ENCODE measurements around the gene GNG14. TPM values are rescaled to one million over a fixed set of nuclear protein-coding genes. Genes with fewer than 3 reads are reported as not detected.
A peak's percentile ranks its signal among the peaks of the same experiment; 100 is the strongest.
"Not testable (repeated sequence)": the region's sequence is repeated elsewhere in the genome, so short reads cannot be mapped to it uniquely, and the experiment has no call there.

The GNG14 gene
- total RNA-seq, 1 donor from 2014 or later: not detected

GRCh38 chr19:12711187-12711586 lies 23.4 kb downstream of the GNG14 start:
- Mint-ChIP-seq H3K36me3 (ENCODE audit: low read depth) (peaks cover 71% of the 10 kb centered on the region), H3K27ac (no peak overlapping the region), H3K4me1 (no peaks in the 10 kb centered on the region), H3K27me3 (no peaks in the 10 kb centered on the region), H3K9me3 (no peaks in the 10 kb centered on the region), H3K4me3 (no peak overlapping the region)
- POLR2A ChIA-PET: interaction anchor here (1.5 kb wide), 1 partner anchor 12 kb away, joined by 5 read pairs; the partner anchor contains the start of gene TNPO2
- CTCF ChIA-PET: no interaction called here
- no peak for ATAC-seq (ENCODE audit: low read depth)
- intact Hi-C loops (cut with micrococcal nuclease): no loop called here
- no peak for TF ChIP-seq CTCF (IDR thresholded peaks at IDR 0.05)
- DNase-seq: no peak

GRCh38 chr19:12712077-12712476 lies 24.3 kb downstream of the GNG14 start:
- H3K9me3 Mint-ChIP-seq; CTCF ChIA-PET; ATAC-seq (ENCODE audit: low read depth); H3K27ac Mint-ChIP-seq; DNase-seq; H3K27me3 Mint-ChIP-seq; intact Hi-C loops (cut with micrococcal nuclease); H3K4me3 Mint-ChIP-seq; H3K4me1 Mint-ChIP-seq: not testable (repeated sequence)
- POLR2A ChIA-PET: interaction anchor here (0.7 kb wide), 1 partner anchor 216 kb away, joined by 6 read pairs; no protein-coding TSS in a partner anchor
- H3K36me3 Mint-ChIP-seq (ENCODE audit: low read depth): peaks cover 68% of the 10 kb centered on the region

- H3K9me3 Mint-ChIP-seq; DNase-seq; CTCF ChIA-PET; H3K27me3 Mint-ChIP-seq; H3K4me1 Mint-ChIP-seq; ATAC-seq (ENCODE audit: low read depth); H3K4me3 Mint-ChIP-seq; intact Hi-C loops (cut with micrococcal nuclease); H3K27ac Mint-ChIP-seq: not testable (repeated sequence)
- POLR2A ChIA-PET: interaction anchor here (0.7 kb wide), 1 partner anchor 24 kb away, joined by 3 read pairs; the partner anchor contains the start of gene GET3
- peaks cover 66% of the 10 kb centered on the region for H3K36me3 Mint-ChIP-seq (ENCODE audit: low read depth)
Measured at GRCh38 chr19:12713304-12713703, 25.5 kb downstream of the GNG14 start.

GRCh38 chr19:12715102-12715501 lies 27.3 kb downstream of the GNG14 start:
- Mint-ChIP-seq H3K9me3 (no peaks in the 10 kb centered on the region), H3K4me1 (peaks cover 12% of the 10 kb centered on the region), H3K36me3 (ENCODE audit: low read depth) (peaks cover 65% of the 10 kb centered on the region), H3K4me3 (no peak overlapping the region), H3K27ac (no peak overlapping the region), H3K27me3 (no peaks in the 10 kb centered on the region)
- CTCF ChIA-PET: interaction anchor here (3.3 kb wide), 1 partner anchor 42 kb away, joined by 14 read pairs; no protein-coding TSS in a partner anchor
- DNase-seq: no peak
- intact Hi-C loops (cut with micrococcal nuclease): no loop called here
- POLR2A ChIA-PET: interaction anchor here (0.6 kb wide), 1 partner anchor 22 kb away, joined by 3 read pairs; no protein-coding TSS in a partner anchor
- TF ChIP-seq CTCF (IDR thresholded peaks at IDR 0.05): no peak
- ATAC-seq (ENCODE audit: low read depth): no peak

GRCh38 chr19:12715929-12716328 lies 28.1 kb downstream of the GNG14 start:
- no peaks in the 10 kb centered on the region for H3K27me3 Mint-ChIP-seq
- H3K4me1 Mint-ChIP-seq: peaks cover 17% of the 10 kb centered on the region
- ATAC-seq (ENCODE audit: low read depth) (no peak), DNase-seq (no peak)
- intact Hi-C loops (cut with micrococcal nuclease): loop anchor here (2.0 kb wide), 1 partner anchor 131 kb away; no protein-coding TSS in a partner anchor
- POLR2A ChIA-PET: no interaction called here
- H3K27ac Mint-ChIP-seq: no peak overlapping the region
- no peak overlapping the region for H3K4me3 Mint-ChIP-seq
- H3K9me3 Mint-ChIP-seq: no peaks in the 10 kb centered on the region
- TF ChIP-seq CTCF (IDR thresholded peaks at IDR 0.05): no peak
- H3K36me3 Mint-ChIP-seq (ENCODE audit: low read depth): peaks cover 59% of the 10 kb centered on the region
- CTCF ChIA-PET: interaction anchor here (0.7 to 3.3 kb wide), 4 partner anchors 21 to 44 kb away, joined by 4 to 14 read pairs (median 9); no protein-coding TSS in a partner anchor

- ChIA-PET POLR2A (interaction anchor here (7.0 kb wide), 1 partner anchor 15 kb away, joined by 121 read pairs; the partner anchor contains the start of genes GET3 and TRIR), CTCF (no interaction called here)
- no peak for TF ChIP-seq CTCF (IDR thresholded peaks at IDR 0.05)
- Mint-ChIP-seq H3K4me1 (peaks cover 44% of the 10 kb centered on the region), H3K36me3 (ENCODE audit: low read depth) (peaks cover 43% of the 10 kb centered on the region), H3K27me3 (no peaks in the 10 kb centered on the region), H3K9me3 (no peaks in the 10 kb centered on the region), H3K4me3 (peak overlapping the region; percentile 72), H3K27ac (no peak overlapping the region)
- ATAC-seq (ENCODE audit: low read depth) (no peak), DNase-seq (no peak)
- intact Hi-C loops (cut with micrococcal nuclease): loop anchor here (5.0 kb wide), 4 partner anchors 38 to 217 kb away; partner anchors contain the start of genes CALR, DHPS, MAN2B1 and WDR83
Measured at GRCh38 chr19:12720296-12720695, 32.5 kb downstream of the GNG14 start.

Measured in activated B cell treated with CpG ODN at 0.5 μM for 24 hours (primary cell).